ENCODE measurements around the gene DNAJC6.

DNAJC6 gene

GRCh38 chr1:65401612-65402011 lies 92.3 kb downstream of the DNAJC6 start:
- DNase-seq (ENCODE audit: low read depth) = no peak

GRCh38 chr1:65404941-65405340 lies 95.6 kb downstream of the DNAJC6 start:
- no peak for DNase-seq (ENCODE audit: low read depth)

- no peak for DNase-seq (ENCODE audit: low read depth)
These were observed 98.5 kb downstream of the DNAJC6 start for GRCh38 chr1:65407877-65408276.

GRCh38 chr1:65409314-65409713 lies 100.0 kb downstream of the DNAJC6 start:
- no peak for DNase-seq (ENCODE audit: low read depth)

- no peak for DNase-seq (ENCODE audit: low read depth)
These were observed 100.5 kb downstream of the DNAJC6 start for GRCh38 chr1:65409816-65410326.

- no peak for DNase-seq (ENCODE audit: low read depth)
These were observed 103.1 kb downstream of the DNAJC6 start for GRCh38 chr1:65412256-65412983.

GRCh38 chr1:65412984-65413375 lies 103.6 kb downstream of the DNAJC6 start:
- DNase-seq (ENCODE audit: low read depth) = no peak

GRCh38 chr1:65414538-65414937 lies 105.2 kb downstream of the DNAJC6 start:
- no peak for DNase-seq (ENCODE audit: low read depth)

GRCh38 chr1:65416767-65417166 lies 107.4 kb downstream of the DNAJC6 start:
- DNase-seq (ENCODE audit: low read depth) = no peak

- no peak for DNase-seq (ENCODE audit: low read depth)
These were observed 108.4 kb downstream of the DNAJC6 start for GRCh38 chr1:65417729-65418128.

- DNase-seq (ENCODE audit: low read depth) = no peak
These were observed 109.3 kb downstream of the DNAJC6 start for GRCh38 chr1:65418522-65419185.

- peak; percentile 99 for DNase-seq (ENCODE audit: low read depth)
These were observed 110.6 kb downstream of the DNAJC6 start for GRCh38 chr1:65419681-65420589.

GRCh38 chr1:65420590-65421350 lies 111.4 kb downstream of the DNAJC6 start, which contains the start of the genes LEPR and LEPROT:
Gene LEPR, plus strand, starts transcription at chr1:65420668. Its CDS starts 144,898 bp downstream, at chr1:65565566.
Gene LEPROT, plus strand, starts transcription at chr1:65420668. Its CDS starts 57 bp downstream, at chr1:65420725.
- no peak for DNase-seq (ENCODE audit: low read depth)

- no peak for DNase-seq (ENCODE audit: low read depth)
These were observed 112.1 kb downstream of the DNAJC6 start for GRCh38 chr1:65421351-65422025.

GRCh38 chr1:65422241-65423203 lies 113.2 kb downstream of the DNAJC6 start:
- peak; percentile 40 for DNase-seq (ENCODE audit: low read depth)

GRCh38 chr1:65423884-65424572 lies 114.7 kb downstream of the DNAJC6 start:
- DNase-seq (ENCODE audit: low read depth) = peak; percentile 92

- DNase-seq (ENCODE audit: low read depth) = no peak
These were observed 115.2 kb downstream of the DNAJC6 start for GRCh38 chr1:65424573-65424889.

- DNase-seq (ENCODE audit: low read depth) = no peak
These were observed 115.7 kb downstream of the DNAJC6 start for GRCh38 chr1:65425006-65425405.

GRCh38 chr1:65425697-65426096 lies 116.4 kb downstream of the DNAJC6 start:
- peak; percentile 93 for DNase-seq (ENCODE audit: low read depth)

Data from fibroblast of gingiva (primary cell).